T-helper 17 cell (primary cell): ENCODE measurements around the gene PMF1. TPM values are rescaled to one million over a fixed set of nuclear protein-coding genes. Genes with fewer than 3 reads are reported as not detected.

ENCODE experiments used
- total RNA-seq, 4 donors: library from RNA in 2 of 4; stranded (reverse) in 2 of 4; gene quantifications; one replicate each; pipeline ENCODE4 v1.2.3 and lab custom pipeline; 2022 to 2026

The PMF1 gene
- total RNA-seq, 2 donors from 2014 or later: 59.1 to 73.2 TPM

Other genes starting within 250 kb of the PMF1 start
- gene ARHGEF2, start 234.5 kb upstream of the PMF1 start, total RNA-seq: 100 to 1,000 TPM in 1 of 2 donors, 10 to 100 TPM in 1; 86.1 to 123 TPM
- 100 to 1,000 TPM; 217 to 234 TPM for gene SSR2, start 192.1 kb upstream of the PMF1 start, total RNA-seq
- 10 to 100 TPM; 21.9 to 22.7 TPM for gene UBQLN4, start 159.2 kb upstream of the PMF1 start, total RNA-seq
- 10 to 100 TPM; 19.4 to 21.4 TPM for gene LAMTOR2, start 158.2 kb upstream of the PMF1 start, total RNA-seq
- 1 to 10 TPM; 1.4 to 1.8 TPM for gene RAB25, start 151.8 kb upstream of the PMF1 start, total RNA-seq
- not detected for gene MEX3A, start 130.5 kb upstream of the PMF1 start, total RNA-seq
- gene LMNA, start 98.3 kb upstream of the PMF1 start, total RNA-seq: 1,000 to 10,000 TPM in 1 of 2 donors, 100 to 1,000 TPM in 1; 919 to 1,908 TPM
- gene SEMA4A, start 59.4 kb upstream of the PMF1 start, total RNA-seq: 10 to 100 TPM; 21.7 to 58.1 TPM
- gene SLC25A44, start 18.9 kb upstream of the PMF1 start, total RNA-seq: 10 to 100 TPM; 14.4 to 21.6 TPM
- gene BGLAP, start 29.2 kb downstream of the PMF1 start, total RNA-seq: 1 to 10 TPM; 1.1 to 3.7 TPM
- gene PAQR6, start 35.0 kb downstream of the PMF1 start, total RNA-seq: 1 to 10 TPM; 2.8 to 3.1 TPM
- gene SMG5, start 69.8 kb downstream of the PMF1 start, total RNA-seq: 10 to 100 TPM; 59.0 to 79.2 TPM
- gene TMEM79, start 71.3 kb downstream of the PMF1 start, total RNA-seq: 1 to 10 TPM; 3.2 to 3.5 TPM
- gene GLMP, start 82.7 kb downstream of the PMF1 start, total RNA-seq: 10 to 100 TPM; 21.2 to 25.0 TPM
- not detected for gene VHLL, start 86.3 kb downstream of the PMF1 start, total RNA-seq
- 10 to 100 TPM; 75.3 to 77.6 TPM for gene CCT3, start 125.3 kb downstream of the PMF1 start, total RNA-seq
- gene TSACC, start 125.5 kb downstream of the PMF1 start, total RNA-seq: under 1 TPM in 1 of 2 donors, not detected in 1; 0.40 TPM
- gene RHBG, start 156.2 kb downstream of the PMF1 start, total RNA-seq: not detected